ENCODE results near the gene BRD1.
"Not testable (repeated sequence)": the region's sequence is repeated elsewhere in the genome, so short reads cannot be mapped to it uniquely, and the experiment has no call there.

The BRD1 gene

GRCh38 chr22:49781886-49782285, 45.8 kb downstream of the BRD1 start:
- DNase-seq = not testable (repeated sequence)

GRCh38 chr22:49781289-49781782, 46.3 kb downstream of the BRD1 start:
- DNase-seq = no peak

GRCh38 chr22:49780698-49781288, 46.9 kb downstream of the BRD1 start:
- DNase-seq = no peak

DNA sequence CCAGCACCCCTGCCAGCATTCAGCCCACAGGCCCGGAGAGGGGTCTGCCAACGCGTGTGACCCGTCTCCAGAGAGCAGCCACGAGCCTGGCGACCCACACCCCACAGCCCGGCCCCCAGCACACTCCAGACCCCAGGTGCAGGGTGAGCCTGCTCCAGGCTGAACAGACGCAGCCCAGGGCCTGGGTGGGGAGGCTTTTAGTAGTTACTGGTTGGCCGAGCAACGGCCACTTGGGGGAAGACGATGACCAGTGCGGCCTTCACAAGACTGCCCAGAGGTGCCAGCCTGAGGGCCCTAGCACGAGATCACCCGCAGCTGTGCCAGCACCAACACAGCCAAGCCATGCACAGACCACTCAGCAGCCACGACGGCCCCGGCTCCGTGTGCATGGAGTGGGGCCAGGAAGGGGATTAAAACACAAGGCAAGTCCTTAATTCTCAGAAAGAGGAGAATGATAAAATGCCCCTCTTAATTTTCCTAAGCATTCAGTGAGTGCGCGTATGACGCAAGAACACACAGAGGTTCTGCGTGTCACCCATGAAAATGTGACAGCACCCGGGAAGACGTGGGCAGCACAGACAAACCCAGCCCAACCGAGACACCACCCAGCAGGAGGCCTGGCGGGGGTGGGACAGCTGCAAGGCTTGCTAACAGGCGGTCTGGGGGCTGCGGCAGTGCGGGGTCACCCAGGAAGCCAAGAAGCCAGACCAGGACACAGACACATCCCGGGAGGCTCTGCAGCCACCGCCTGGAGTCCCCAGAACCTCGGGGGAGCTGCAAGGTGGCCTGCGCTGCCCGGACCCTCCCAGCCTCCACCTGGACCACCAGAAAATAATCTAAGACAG, 47.6 kb downstream of the BRD1 start:
- no peak for DNase-seq

DNA sequence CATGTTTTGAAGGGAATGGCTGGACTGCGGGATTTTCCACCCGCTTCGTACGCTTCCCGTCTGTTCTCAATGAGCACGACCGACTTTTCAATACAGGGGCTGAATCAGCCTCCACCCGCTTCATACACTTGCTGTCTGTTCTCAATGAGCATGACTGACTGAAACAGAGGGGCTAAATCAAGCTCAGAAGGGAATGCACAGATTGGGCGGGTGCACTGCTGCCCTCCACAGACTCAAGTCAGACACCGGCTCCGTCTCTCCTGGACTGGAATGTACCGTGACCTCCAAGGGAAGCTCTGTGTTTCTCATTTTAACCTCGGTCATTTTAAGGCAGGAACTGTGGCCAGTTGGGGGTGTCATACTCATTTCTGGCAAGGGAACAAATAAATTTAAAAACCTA, 48.5 kb downstream of the BRD1 start:
- DNase-seq = no peak

DNA sequence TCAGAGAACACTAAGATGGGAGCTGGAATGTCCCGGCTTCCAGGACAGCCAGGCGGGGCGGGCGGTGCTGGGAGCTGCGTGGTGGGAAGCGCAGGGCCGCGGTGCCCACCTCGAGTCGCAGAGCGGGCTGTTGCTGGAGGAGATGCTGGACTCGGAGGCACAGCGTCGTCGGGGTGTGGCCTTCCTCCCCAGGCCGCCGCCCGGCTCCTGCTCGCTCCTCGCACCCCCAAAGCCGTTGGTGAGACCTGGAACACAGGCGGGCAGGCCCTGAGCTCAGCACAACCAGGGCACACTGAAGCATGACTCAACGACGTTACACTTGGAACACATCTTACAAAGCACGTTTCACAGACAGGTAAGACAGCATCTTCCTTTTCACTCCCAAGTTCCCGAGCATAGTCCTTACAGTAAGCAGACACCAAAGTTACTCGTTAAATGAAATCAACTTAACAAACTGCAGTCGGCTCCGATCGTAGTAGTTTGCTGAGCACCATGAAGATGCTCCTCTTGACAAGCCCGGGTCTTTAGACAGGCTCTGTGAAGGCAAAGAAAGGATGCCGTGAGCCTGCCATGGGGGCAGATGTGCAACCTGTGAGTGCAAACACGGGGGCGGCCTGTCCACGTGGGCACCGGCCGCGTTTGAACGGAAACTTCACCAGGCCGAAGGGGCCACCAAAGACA, 50.0 kb downstream of the BRD1 start:
- DNase-seq = no peak

- no peak for DNase-seq
Observed at GRCh38 chr22:49776891-49777290, 50.8 kb downstream of the BRD1 start.

GRCh38 chr22:49775867-49776511, 51.7 kb downstream of the BRD1 start:
- DNase-seq = no peak

DNA sequence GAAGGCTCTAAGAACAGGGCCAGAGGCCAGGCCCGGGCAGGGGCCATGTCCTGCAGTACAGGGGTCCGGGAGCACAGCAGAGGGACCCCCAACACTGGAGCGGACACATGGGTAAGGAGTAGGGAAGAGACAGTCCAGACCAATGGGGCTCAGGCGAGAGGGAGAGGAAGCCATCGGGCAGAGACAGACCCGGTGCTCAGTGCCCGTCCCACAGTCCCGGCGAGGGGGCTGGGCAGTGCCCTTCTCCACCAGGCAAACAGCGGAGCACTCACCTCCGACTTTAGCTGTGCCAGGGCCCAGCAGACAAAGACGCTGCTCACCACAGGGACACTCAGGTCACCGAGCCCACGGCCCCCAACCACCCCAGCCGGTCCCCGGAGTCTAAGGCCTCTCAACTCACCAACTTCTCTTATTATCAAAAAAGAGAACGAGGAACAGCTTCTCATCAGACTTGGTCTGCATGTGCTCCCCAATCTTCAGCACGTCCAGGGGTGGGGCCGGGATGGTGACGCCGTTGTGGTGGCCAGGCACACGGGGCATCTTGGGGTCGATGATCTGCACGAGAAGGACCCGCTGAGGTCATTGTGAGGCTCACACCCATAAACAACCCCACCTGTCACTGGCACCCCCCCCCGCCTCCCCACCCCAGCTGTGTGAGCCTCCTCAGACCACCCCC, 52.3 kb downstream of the BRD1 start:
- no peak for DNase-seq

- no peak for DNase-seq
Observed at GRCh38 chr22:49774499-49775151, 53.0 kb downstream of the BRD1 start.

DNA sequence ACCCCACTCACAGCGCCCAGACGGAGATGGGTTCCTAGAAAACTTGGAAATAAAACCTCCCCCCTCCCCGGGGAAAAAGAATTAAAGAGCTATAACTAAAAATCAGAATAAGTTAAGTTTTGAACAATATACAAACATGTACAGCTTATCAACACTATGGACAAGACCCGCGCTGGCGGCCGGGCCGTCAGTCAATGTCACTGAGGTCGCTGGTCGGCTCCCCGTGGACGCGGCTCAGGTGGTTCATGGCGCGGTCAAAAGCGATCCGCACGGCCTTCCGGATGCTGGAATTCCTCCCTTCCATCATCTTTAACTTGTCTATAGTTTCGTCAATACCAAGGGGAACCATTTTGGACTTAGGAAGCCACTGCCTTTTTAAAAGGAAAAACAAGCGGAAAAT, 53.6 kb downstream of the BRD1 start:
- no peak for DNase-seq

DNA sequence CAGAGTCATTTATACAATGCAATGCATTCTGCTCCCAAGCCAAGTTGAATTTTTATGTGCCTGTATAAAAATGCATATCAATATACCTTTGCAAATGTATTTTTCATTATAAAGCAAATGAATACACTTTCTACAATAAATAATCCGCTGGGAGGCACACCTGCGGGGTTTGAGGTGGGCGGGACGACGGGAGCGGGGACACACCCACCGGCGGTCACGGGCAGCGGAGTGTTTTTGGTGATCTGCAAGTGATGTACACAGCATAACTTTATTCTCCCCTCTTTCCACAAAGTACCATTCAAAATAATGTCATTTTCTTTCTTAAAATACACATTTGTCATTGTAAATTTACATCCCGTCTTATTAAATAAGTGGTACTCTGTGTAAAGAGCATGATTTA, 54.1 kb downstream of the BRD1 start:
- DNase-seq = no peak

- DNase-seq = no peak
Observed at GRCh38 chr22:49772692-49773091, 55.0 kb downstream of the BRD1 start.

DNA sequence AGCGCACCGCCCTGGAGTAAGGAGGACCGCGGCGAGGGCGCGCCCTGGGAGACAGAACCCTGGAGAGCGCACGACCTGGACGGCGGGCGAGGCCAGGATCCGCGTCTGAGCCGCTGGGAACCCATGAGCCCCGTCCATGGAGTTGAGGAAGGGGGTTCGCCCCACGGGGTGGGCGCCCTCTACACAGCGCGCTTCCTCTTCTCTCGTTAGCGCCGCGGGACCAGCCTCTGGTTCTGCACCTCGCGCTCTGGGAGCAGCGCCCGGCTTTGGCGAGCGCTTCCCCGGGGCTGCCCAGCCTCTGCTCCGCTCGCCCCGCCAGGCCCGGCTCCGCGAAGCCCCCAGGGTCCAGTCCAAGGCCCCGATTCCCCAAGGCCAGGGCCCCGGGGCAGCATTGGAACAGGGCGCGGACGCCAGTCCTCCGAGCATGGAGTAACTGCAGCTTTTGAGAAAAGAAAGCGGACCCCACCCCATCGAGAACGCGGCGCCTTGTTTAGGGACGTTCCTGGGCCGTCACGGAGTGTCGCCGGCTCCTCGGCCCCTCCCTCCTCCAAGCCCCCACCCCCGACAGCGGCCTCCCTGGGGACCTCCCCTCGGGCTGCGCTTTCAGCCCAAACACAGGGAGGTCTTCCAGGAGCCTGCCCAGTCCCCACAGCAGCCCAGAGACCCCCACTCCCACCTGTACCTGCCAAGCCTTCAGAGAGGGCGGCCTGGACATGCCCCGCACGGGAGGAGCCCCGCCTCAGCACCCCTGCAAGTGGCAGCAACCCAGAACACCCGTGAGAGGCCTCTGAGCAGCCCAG, 56.2 kb downstream of the BRD1 start:
- no peak for DNase-seq

DNA sequence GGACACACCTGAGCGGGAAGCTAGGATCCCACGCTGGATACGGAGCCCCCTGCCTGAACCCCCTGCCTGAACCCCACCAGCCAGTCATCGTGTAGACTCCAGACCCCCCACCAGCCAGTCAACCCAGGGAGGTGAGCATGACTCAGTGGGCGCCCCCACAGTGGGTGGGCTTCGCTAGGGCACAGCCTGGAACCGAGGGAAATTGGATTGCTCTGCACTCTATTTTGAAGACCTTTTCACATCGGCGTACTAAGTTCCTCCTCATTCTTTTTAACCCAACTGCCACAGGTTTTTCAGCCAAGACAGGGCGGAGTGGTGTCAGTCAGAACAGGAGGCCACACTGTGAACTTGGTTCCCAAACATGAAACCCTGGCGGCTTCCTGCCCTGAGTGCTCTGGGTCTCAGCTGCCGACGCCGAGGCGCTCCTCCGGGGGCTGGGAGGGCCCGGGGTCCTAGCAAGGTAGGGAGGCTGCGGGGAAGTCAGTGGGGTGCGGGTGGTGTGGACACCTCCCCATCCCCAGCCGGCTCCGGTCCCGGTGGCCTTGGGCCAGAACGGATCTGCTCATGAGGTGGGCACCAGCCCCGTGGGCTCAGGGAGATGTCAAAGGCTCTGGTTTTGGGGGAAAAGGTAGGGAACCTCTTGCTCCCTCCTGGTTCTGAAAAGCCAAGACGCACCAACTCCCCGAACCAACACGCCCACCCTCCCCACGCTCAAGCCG, 57.0 kb downstream of the BRD1 start:
- DNase-seq = no peak

DNA sequence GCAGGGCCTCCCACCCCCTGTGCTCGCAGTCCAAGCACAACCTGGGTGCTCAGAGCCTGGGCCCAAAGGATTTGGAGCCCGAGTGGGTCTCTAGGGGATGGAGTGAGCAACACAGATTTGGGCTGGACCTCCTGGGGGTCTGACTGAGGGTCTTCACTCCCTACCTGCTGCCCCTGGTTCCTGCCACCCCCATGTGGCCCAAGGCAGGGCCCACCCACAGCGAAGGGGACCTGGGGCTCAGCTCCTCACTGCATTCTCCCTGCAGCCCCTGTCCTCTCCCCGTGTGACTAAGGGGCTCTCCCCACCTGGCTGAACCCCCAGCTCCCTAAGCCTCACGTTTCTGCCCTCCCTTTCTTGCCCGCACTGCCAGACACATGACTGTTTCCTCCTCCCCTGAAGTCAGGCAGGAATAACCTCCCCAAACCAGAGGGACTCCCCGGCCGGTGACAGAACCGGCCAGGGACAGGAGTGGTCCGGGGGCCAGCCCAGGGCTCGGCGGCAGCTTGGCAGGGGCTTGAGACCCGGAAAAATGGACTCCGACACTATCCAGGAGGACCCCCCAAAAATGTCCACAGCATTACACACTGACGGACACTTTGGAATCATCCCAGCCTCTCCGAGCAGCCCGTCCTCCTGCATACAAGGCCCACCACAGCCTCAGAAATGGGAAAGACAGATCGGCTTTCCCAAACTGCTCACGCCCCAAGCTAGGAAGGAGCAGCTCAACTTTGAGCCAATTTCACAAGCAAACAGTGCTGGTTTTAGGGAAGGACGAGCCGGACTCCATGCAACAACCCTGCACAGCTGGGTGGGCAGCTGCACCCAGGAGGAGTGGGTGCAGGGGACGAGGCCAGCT, 57.8 kb downstream of the BRD1 start:
- DNase-seq = no peak

DNA sequence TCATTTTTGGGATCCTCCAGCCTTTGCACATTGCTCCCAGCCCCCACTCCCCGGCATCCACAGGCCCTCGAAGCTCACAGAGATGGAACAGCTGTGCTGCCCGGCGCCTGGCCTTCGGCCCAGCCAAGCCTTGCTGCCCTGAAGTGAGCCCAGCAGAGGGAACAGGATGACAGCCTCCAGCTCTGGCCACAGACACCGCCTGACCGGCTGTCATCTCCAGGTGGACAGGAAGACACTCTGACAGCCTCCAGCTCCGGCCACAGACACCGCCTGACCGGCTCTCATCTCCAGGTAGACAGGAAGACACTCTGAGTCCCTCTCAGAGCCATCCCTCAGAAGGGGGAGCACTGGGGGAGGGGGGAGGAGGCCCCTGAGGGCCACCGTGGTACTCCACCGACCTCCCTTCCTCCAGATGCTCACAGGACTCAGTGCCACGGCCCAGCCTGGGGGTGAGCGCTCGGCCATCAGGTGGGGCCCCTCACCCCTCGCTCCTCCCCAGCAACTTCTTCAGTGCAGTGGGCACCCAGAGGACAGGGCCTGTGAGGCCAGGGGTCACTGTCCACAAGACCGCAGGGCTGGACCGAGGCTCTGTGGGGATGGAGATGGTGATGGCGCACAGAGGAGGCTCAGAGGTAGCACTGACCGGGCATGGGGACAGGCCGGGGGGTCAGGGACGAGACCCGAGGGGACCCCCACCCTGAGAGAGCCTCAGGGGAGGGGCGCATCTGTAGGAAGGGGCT, 58.6 kb downstream of the BRD1 start:
- no peak for DNase-seq

GRCh38 chr22:49768077-49768910, 59.4 kb downstream of the BRD1 start:
- DNase-seq = no peak

Measured in NCI-H2171 (cell line).